Stimulated activated CD4-positive, alpha-beta T cell treated with anti-CD3 and anti-CD28 coated beads, Interleukin-12 subunit alpha, Interleukin-12 subunit beta, amount 100 ng/mL, for 48 hours (primary cell): ENCODE measurements around the gene APLNR.

Experiments used
- DNase-seq, 3 donors: peaks; one replicate each; pipeline ENCODE4 v3.0.0-alpha.2; 2020; ENCODE audit warnings: low read depth in 2 of 3, low spot score in 1 of 3

APLNR gene

DNA sequence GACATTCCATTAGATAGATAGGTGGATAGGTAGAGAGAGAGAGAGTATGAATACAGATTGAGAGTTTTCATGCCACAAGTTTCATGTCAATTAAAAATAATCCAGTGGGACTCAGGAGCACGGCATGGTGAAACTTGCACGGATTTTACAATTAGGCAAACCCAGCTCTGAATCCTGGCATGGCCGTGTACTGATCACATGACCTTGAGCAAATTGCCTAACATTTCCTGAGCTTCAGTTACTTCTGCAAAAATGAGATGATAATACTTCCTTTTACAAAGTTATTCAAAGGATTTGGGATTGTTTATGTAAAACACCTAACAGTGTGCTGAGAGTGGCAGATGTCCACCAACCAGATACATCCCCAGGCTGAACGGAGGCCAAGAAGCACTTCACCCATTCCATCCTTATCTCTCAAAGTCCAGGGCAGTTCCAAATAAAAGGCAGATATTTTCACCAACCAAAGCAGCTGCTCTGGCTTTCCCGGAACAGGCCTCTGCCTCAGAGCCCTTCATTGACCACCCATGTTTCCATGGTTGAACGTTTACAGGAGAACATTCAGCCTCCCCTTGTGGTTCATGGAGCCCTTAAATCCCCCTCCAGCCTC is 17.9 kb downstream of the APLNR start:
- DNase-seq, result no peak

DNA sequence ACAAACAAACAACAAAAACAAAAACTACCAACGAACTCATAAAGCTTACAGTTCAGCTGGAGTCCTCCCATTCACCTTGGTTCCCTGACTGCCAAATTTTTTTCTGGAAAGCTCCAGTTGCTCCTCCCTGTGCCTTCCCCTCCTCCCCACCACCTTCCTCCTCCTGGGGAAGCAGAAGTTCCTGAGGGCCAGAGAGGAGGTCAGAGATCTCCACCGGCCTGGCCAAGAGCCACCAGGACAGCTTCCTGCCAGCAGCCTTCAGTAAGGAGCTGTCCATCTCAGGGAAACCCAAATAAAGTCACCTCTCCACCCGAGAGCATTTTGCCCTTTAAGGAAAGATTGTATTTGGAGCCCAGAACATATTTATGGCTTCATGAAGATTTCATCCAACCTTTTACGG is 20.0 kb downstream of the APLNR start:
- DNase-seq, result no peak

GRCh38 chr11:57216463-57216862 is 20.6 kb downstream of the APLNR start:
- no peak for DNase-seq

DNA sequence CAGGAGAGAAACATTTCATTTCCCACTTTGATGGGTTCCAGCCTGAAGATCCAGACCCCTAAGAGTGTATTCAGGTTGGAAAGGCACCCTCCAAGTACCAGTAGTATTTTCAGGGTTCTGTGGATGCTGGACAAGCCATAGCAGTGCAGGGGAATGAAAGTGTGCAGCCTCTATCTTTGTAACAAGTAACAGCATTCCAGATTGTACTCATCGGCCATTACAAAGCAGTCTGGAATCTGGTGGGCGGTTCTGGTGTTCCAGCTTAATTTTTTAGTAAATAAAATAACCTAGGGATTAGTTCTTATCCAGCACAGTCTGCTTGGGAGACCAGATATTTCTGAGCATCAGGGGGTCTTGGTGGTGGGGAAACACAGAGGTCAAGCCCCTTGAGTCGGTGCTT is 22.6 kb downstream of the APLNR start:
- DNase-seq, result no peak

- DNase-seq, result no peak
These were observed 23.0 kb downstream of the APLNR start for GRCh38 chr11:57214098-57214417.

DNA sequence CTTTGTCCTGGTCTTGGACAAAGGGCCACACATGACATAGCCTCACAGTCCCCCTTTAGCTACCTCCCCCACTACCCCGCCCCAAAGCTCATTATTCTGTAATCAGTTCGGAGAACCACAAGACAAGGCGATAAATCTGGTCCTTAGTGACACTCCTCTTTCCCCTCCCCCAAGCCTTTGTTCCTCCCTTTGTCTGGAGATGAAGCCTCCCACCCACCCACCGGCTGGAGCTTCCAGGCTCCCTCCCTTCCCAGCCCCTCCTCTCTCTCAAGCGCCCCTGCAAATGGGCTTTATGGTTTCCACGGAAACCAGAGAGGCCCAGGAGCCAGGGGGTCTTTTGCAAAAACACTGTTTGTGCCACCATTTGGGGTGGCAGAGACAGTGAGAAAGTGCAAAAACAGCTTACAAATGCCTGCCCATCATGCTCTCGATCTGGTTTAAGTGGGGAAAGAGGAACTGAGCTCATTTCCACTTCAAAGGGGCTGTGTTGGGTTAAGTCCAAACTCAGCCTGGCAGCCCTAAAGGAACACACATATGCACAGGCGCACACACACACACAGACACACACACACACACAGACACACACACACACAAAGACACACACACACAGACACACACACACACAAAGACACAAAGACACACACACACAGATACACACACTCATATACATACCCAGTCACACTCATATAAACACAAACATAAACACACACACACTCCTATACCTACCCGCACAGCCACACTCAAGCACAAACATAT is 23.5 kb downstream of the APLNR start:
- no peak for DNase-seq

DNA sequence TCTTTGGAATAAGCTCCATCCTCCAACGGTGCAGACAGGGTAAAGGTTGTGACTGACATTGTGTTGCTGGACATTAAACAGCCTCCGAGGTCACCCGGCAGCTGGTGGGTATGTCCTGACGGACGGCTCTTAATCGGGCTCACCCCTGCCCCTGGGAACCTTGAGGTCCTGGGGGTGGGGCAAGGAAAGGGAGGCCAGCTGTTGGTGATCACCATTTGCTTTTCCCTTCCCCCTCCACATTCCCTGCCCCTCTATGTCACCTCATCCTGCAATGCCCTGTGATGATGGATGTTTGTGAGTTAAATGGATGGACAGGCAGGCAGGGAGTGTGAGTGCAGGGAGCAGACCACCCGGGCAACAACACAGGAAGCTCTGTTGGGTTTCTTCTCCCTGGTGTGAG is 26.3 kb downstream of the APLNR start:
- DNase-seq, result no peak

DNA sequence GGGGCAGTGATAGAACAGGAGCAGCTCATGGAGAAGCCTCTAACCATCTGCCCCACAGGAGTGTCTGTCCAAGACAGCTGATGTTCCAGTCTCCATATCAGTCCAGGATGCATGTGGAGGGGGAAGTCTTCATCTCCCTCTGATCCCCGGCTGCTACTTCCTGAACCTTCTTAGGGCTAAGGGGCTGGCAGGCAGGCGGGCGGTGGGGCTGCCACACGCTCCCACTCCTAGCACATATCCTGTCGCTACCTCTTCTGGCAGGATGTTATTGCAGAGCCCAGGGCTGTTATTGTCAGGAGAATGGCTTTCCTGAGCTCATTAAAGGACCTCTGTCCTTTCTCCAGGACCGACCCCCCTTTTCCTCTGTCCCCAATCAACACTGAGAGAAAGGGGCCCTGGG is 29.9 kb downstream of the APLNR start:
- DNase-seq, result no peak

DNA sequence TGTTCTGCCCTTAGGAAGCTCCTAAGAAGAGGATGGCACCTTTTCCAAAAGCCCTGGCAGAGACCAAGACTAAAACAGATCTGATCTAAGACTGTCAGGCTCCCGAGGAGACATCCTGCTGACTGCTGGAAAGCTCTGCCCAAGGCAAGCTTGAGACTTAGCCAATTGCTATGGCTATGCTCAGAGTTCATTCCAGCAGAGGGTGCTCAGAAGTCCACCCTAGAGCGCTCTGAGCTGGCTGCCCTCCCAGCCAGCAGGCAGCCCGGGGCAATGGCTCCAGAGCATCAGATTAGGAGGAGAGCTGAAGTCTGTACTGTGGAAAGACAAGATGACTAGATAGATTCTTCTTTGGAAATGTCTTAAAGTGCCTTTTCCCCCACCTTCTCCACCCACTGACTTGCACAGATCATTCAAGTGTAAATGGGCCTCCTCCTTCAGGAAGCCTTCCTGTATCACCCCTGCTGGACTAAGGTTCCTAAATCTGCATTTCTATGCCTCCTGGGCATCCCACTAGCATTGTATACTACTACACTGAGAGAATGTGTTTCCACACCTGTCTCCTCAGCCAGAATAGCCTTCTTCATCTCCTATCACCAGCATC is 31.9 kb downstream of the APLNR start:
- no peak for DNase-seq

DNA sequence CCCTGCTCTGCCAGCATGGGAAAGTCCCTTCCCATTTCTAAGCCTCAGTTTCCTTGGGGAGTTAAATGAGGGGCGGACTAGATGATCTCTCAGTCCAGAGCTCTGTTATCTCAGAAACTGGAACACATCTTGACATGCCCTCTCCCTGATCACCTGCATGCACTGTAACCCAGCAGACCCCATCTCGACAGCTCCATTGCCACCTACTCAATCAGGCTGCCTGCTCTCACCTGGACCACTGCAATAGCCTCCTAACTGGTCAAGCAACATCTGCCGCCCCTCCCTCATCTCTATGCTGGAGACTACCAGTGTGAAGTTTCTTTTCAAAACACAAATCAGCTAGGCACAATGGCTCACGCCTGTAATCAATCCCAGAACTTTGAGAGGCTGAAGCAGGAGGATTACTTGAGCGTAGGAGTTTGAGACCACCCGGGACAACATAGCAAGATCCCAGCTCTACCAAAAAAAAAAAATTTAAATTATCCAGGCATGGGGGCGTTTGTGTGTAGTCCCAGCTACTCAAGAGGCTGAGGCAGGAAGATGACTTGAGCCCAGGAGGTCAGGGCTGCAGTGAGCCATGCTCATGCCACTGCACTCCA is 33.1 kb downstream of the APLNR start:
- no peak for DNase-seq

DNA sequence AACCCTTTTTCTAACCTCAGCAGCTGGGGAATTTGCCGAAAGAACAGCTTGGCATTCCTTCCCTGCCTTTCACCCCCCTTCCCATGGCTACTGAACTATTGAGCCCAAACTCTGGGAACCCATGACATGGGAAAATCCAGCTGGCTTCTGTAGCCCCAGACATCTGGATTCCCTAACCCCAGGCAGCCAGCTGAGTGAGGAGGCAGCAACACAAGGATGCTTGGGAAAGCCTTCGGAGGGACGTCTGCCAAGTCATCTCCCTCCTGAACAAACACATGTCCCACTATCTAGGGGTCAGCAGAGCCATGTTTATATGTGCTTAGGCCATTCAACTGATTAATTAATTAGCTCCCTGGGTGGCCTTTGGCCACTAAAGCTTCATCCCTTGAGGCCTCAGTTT is 33.7 kb downstream of the APLNR start:
- no peak for DNase-seq

GRCh38 chr11:57202281-57202680 is 34.8 kb downstream of the APLNR start:
- no peak for DNase-seq

- DNase-seq, result no peak
These were observed 36.1 kb downstream of the APLNR start for GRCh38 chr11:57200917-57201316.

GRCh38 chr11:57199330-57199729 is 37.7 kb downstream of the APLNR start:
- DNase-seq, result no peak

DNA sequence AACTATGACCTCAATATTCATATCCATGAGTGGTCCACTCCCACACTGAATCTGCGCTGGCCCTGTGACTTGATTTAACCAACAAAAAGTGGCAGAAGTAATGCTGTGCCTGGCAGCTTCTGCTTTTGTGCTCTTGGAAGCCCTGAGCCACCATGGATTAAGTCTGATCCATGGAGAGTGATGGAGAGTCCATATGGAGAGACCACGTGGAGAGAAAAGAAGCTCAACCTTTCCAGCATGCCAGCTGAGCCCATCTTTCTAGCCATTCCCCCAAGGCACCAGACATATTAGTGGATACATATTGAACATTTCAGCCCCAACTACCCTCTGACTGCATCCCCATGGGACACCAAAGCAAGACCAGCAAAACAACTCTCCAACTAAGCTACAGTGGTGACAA is 39.3 kb downstream of the APLNR start:
- DNase-seq, result no peak

- DNase-seq, result no peak
These were observed 40.5 kb downstream of the APLNR start for GRCh38 chr11:57196596-57196995.

DNA sequence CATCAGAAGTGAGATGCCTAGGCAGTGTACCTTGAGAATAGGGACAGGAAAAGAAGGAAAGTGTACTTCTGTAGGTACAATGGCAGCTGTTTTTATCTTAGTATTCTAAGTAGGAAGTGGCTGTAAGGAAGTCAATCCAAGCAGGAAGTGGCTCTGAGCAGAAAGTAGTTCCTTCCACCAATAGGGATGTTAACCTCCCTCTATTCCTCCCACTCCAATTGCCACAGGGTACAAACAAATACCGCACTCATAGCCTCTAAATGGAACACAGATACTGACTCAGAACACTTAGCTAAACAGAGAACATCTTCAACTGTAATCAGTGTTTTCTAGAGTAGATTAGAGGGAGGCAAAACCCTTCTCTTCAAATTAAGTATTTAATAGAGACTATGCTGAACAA is 44.7 kb downstream of the APLNR start:
- DNase-seq, result no peak

- no peak for DNase-seq
These were observed 45.5 kb downstream of the APLNR start for GRCh38 chr11:57191311-57192219.

GRCh38 chr11:57190548-57190947 is 46.5 kb downstream of the APLNR start:
- no peak for DNase-seq
